Neural progenitor cell (in vitro differentiated cells): ENCODE data around the gene BLOC1S3. TPM values are rescaled to one million over a fixed set of nuclear protein-coding genes. Genes with fewer than 3 reads are reported as not detected.

Experiments used
- DNase-seq: peaks from one replicate; pipeline ENCODE4 v3.0.0-alpha.2; 2016; ENCODE audit warnings: low spot score
- H2AFZ ChIP-seq: fragments of 200-600 bp; sonication (generic); replicated peaks from 2 replicates; pipeline ENCODE4 v1.6.1; 2016; ENCODE audit warnings: antibody characterized with exemption
- H3F3A ChIP-seq: fragments of 200-600 bp; sonication (generic); 2 replicates; pipeline ENCODE4 v1.6.1; 2016; ENCODE audit warnings: antibody characterized with exemption, low read depth
- H3K27ac ChIP-seq: fragments of 200-600 bp; sonication (generic); 2 replicates; pipeline ENCODE4 v1.5.1; 2016; ENCODE audit warnings: mild to moderate bottlenecking
- H3K27me3 ChIP-seq: fragments of 200-600 bp; sonication (generic); 2 replicates; pipeline ENCODE4 v1.6.1; 2016; ENCODE audit warnings: mild to moderate bottlenecking, moderate library complexity
- H3K36me3 ChIP-seq: fragments of 200-600 bp; sonication (generic); 2 replicates; pipeline ENCODE4 v1.5.1; 2016
- H3K4me1 ChIP-seq: fragments of 200-600 bp; sonication (generic); 2 replicates; pipeline ENCODE4 v1.6.1; 2016; ENCODE audit warnings: mixed run types
- H3K4me2 ChIP-seq: fragments of 200-600 bp; sonication (generic); 2 replicates; pipeline ENCODE4 v1.6.1; 2016
- H3K4me3 ChIP-seq: fragments of 200-600 bp; sonication (generic); 2 replicates; pipeline ENCODE4 v1.5.1; 2016
- H3K79me2 ChIP-seq: fragments of 200-600 bp; sonication (generic); 2 replicates; pipeline ENCODE4 v1.6.1; 2016; ENCODE audit warnings: low read depth
- H3K9ac ChIP-seq: fragments of 200-600 bp; sonication (generic); 2 replicates; pipeline ENCODE4 v1.6.1; 2016
- H3K9me3 ChIP-seq: fragments of 200-600 bp; sonication (generic); 2 replicates; pipeline ENCODE4 v1.5.1; 2016; ENCODE audit warnings: low read depth
- H4K20me1 ChIP-seq: fragments of 200-600 bp; sonication (generic); 2 replicates; pipeline ENCODE4 v1.6.1; 2016; ENCODE audit warnings: low read depth
- H3K27ac Mint-ChIP-seq: 3 replicates; pipeline ENCODE4 v1.8.0; 2021; ENCODE audit warnings: mixed read lengths
- H3K27me3 Mint-ChIP-seq: 2 replicates; pipeline ENCODE4 v1.8.0; 2022; ENCODE audit warnings: low read depth, mild to moderate bottlenecking, inconsistent platforms, moderate library complexity, mixed read lengths; ENCODE audit not compliant: insufficient read depth
- H3K36me3 Mint-ChIP-seq: 3 replicates; pipeline ENCODE4 v1.8.0; 2021; ENCODE audit warnings: mixed read lengths
- H3K4me1 Mint-ChIP-seq: 3 replicates; pipeline ENCODE4 v1.8.0; 2021; ENCODE audit warnings: mixed read lengths
- H3K4me3 Mint-ChIP-seq: 3 replicates; pipeline ENCODE4 v1.8.0; 2021; ENCODE audit warnings: mild to moderate bottlenecking, moderate library complexity, mixed read lengths
- H3K9me3 Mint-ChIP-seq: 3 replicates; pipeline ENCODE4 v1.8.0; 2020; ENCODE audit warnings: mixed read lengths
- CTCF ChIP-seq: fragments of 200-600 bp; sonication (generic); IDR thresholded peaks from 2 replicates; pipeline ENCODE4 v1.5.1; 2017; ENCODE audit warnings: antibody characterized with exemption, mild to moderate bottlenecking
- EZH2 ChIP-seq: fragments of 200-600 bp; sonication (generic); IDR thresholded peaks from 2 replicates; pipeline ENCODE4 v1.6.1; 2017; ENCODE audit warnings: antibody characterized with exemption, mild to moderate bottlenecking, moderate library complexity
- EZH2phosphoT487 ChIP-seq: fragments of 200-600 bp; sonication (generic); IDR thresholded peaks from 2 replicates; pipeline ENCODE4 v1.6.1; 2017; ENCODE audit warnings: antibody characterized with exemption
- total RNA-seq: library from RNA; depleted of rRNA; stranded (reverse); fragments of >200 nt; gene quantifications from 2 replicates; pipeline ENCODE4 v1.2.3, GENCODE V29; 2015; ENCODE audit warnings: low replicate concordance

Gene BLOC1S3
- total RNA-seq, 1 donor from 2014 or later: 2.0 TPM

DNA sequence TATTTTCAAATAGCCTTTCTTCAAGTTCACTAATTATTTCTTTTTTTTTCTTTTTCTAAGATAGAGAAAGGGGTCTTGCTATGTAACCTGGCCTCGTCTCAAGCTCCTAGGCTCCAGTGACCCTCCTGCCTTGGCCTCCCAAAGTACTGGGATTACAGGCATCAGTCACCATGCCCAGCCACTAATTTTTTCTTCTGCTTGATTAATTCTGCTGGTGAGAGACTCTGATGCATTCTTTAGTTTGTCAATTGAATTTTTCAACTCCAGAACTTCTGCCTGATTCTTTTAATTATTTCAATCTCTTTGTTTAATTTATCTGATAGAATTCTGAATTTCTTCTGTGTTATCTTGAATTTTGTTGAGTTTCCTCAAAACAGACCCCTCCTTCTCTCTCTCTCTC, 11.4 kb downstream of the BLOC1S3 start:
- Mint-ChIP-seq H3K36me3 (no peaks in the 10 kb centered on the region), H3K4me1 (peaks cover 3% of the 10 kb centered on the region), H3K9me3 (peaks cover 4% of the 10 kb centered on the region), H3K27ac (no peak overlapping the region), H3K4me3 (no peak overlapping the region), H3K27me3 (peaks cover 2% of the 10 kb centered on the region)
- Histone ChIP-seq H3K4me2 (no peak overlapping the region), H3K27me3 (no peaks in the 10 kb centered on the region), H3K4me1 (no peaks in the 10 kb centered on the region), H4K20me1 (no peaks in the 10 kb centered on the region), H3K9ac (no peak overlapping the region), H2AFZ (no peak overlapping the region), H3K9me3 (no peaks in the 10 kb centered on the region), H3K36me3 (no peaks in the 10 kb centered on the region), H3K4me3 (no peak overlapping the region), H3F3A (peaks cover 3% of the 10 kb centered on the region), H3K27ac (no peak overlapping the region), H3K79me2 (no peaks in the 10 kb centered on the region)
- no peak for TF ChIP-seq CTCF
- no peak for TF ChIP-seq EZH2
- no peak for TF ChIP-seq EZH2phosphoT487
- no peak for DNase-seq

- Histone ChIP-seq H3K4me3 (no peak overlapping the region), H3K36me3 (no peaks in the 10 kb centered on the region), H3K4me1 (no peaks in the 10 kb centered on the region), H3K79me2 (no peaks in the 10 kb centered on the region), H3K4me2 (no peak overlapping the region), H3F3A (peaks cover 3% of the 10 kb centered on the region), H3K27ac (no peak overlapping the region), H3K9ac (no peak overlapping the region), H3K27me3 (no peaks in the 10 kb centered on the region), H4K20me1 (no peaks in the 10 kb centered on the region), H2AFZ (no peak overlapping the region), H3K9me3 (no peaks in the 10 kb centered on the region)
- Mint-ChIP-seq H3K36me3 (no peaks in the 10 kb centered on the region), H3K4me3 (no peak overlapping the region), H3K9me3 (peaks cover 4% of the 10 kb centered on the region), H3K4me1 (peaks cover 3% of the 10 kb centered on the region), H3K27me3 (no peaks in the 10 kb centered on the region), H3K27ac (no peak overlapping the region)
- peak; percentile 40 for DNase-seq
- TF ChIP-seq EZH2phosphoT487 (no peak), CTCF (peak; percentile 22), EZH2 (no peak)
These were observed 12.8 kb downstream of the BLOC1S3 start for GRCh38 chr19:45191375-45191774.

DNA sequence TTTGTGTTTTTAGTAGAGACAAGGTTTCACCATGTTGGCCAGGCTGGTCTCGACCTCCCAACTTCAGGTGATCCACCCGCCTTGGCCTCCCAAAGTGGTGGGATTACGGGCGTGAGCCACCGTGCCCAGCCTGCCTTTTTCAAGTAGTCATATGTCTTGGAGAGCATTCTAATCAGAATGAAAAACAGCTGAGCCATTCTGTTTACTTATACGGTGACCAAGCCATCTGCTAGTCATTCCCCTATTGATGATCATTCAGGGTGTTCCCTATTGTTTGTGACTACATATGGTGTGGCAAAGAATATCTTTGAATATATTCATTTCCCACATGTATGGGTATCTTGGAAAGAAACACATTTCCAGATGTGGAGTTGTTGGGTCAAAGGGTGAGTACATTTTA, 17.2 kb downstream of the BLOC1S3 start:
- TF ChIP-seq EZH2phosphoT487: no peak
- no peak for TF ChIP-seq EZH2
- TF ChIP-seq CTCF: no peak
- Histone ChIP-seq H3K9ac (no peak overlapping the region), H3K27ac (no peak overlapping the region), H3K4me3 (no peak overlapping the region), H3K79me2 (no peaks in the 10 kb centered on the region), H4K20me1 (no peaks in the 10 kb centered on the region), H3K27me3 (peaks cover 12% of the 10 kb centered on the region), H3K4me1 (no peaks in the 10 kb centered on the region), H3K36me3 (no peaks in the 10 kb centered on the region), H2AFZ (no peak overlapping the region), H3K4me2 (no peak overlapping the region), H3K9me3 (no peaks in the 10 kb centered on the region), H3F3A (peaks cover 3% of the 10 kb centered on the region)
- H3K4me1 Mint-ChIP-seq: peaks cover 3% of the 10 kb centered on the region
- no peaks in the 10 kb centered on the region for H3K9me3 Mint-ChIP-seq
- no peaks in the 10 kb centered on the region for H3K36me3 Mint-ChIP-seq
- H3K4me3 Mint-ChIP-seq: no peak overlapping the region
- DNase-seq: no peak
- peaks cover 3% of the 10 kb centered on the region for H3K27me3 Mint-ChIP-seq
- H3K27ac Mint-ChIP-seq: no peak overlapping the region

DNA sequence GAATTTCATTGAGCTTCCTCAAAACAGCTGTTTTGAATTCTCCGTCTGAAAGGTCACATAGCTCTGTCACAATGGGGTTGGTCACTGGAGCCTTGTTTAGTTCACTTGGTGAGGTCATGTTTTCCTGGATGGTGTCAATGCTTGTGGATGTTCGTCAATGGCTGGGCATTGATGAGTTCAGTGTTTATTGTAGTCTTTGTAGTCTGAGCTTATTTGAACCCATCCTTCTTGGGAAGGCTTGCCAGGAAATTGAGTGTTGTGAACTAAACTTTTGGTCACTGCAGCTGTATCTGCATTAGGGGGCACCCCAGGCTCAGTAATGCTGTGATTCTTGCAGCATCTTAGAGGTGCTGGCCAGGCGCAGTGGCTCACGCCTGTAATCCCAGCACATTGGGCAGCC, 22.0 kb downstream of the BLOC1S3 start:
- TF ChIP-seq CTCF (peak; percentile 63), EZH2phosphoT487 (no peak)
- no peaks in the 10 kb centered on the region for H3K4me1 ChIP-seq
- H3K79me2 ChIP-seq: no peaks in the 10 kb centered on the region
- no peak overlapping the region for H3K4me3 ChIP-seq
- no peaks in the 10 kb centered on the region for H3K9me3 ChIP-seq
- H3F3A ChIP-seq: no peaks in the 10 kb centered on the region
- no peak overlapping the region for H2AFZ ChIP-seq
- H3K27me3 Mint-ChIP-seq: peaks cover 9% of the 10 kb centered on the region
- no peaks in the 10 kb centered on the region for H3K36me3 Mint-ChIP-seq
- peak; percentile 76 for DNase-seq
- H4K20me1 ChIP-seq: no peaks in the 10 kb centered on the region
- H3K9me3 Mint-ChIP-seq: no peaks in the 10 kb centered on the region
- no peak overlapping the region for H3K27ac Mint-ChIP-seq
- no peaks in the 10 kb centered on the region for H3K36me3 ChIP-seq
- H3K4me2 ChIP-seq: no peak overlapping the region
- no peak overlapping the region for H3K27ac ChIP-seq
- H3K4me1 Mint-ChIP-seq: no peaks in the 10 kb centered on the region
- no peak overlapping the region for H3K4me3 Mint-ChIP-seq
- no peak overlapping the region for H3K9ac ChIP-seq
- peaks cover 12% of the 10 kb centered on the region for H3K27me3 ChIP-seq
